Motor neuron (in vitro differentiated cells): ENCODE results near the gene GALR3. TPM values are rescaled to one million over a fixed set of nuclear protein-coding genes. Genes with fewer than 3 reads are reported as not detected.

Source experiments
- ATAC-seq, 8 experiments: fragments of 200-7000 bp; cut with Tn5 transposase; replicated peaks in 6 of 8; 2 replicates each; pipeline ENCODE4 v1.8.0; 2021; ENCODE audit warnings: mild to moderate bottlenecking in 8 of 8, moderate library complexity in 8 of 8
- H3K27ac ChIP-seq, 2 donors: fragments of 250-450 bp; sonication (Bioruptor Pico); 2 replicates each; pipeline ENCODE4 v1.9.0; 2021; ENCODE audit warnings: antibody characterized with exemption in 2 of 2, mild to moderate bottlenecking in 2 of 2, moderate library complexity in 1 of 2
- H3K4me1 ChIP-seq, 2 donors: fragments of 250-450 bp; sonication (Bioruptor Pico); replicated peaks in 1 of 2; 2 replicates each; pipeline ENCODE4 v1.6.1; 2021; ENCODE audit warnings: antibody characterized with exemption in 2 of 2, mild to moderate bottlenecking in 2 of 2, moderate library complexity in 1 of 2
- H3K4me3 ChIP-seq, 5 donors: fragments of 250-450 bp; sonication (Bioruptor Pico); 2 replicates each; pipeline ENCODE4 v1.9.0; 2021; ENCODE audit warnings: antibody characterized with exemption in 5 of 5, mild to moderate bottlenecking in 5 of 5, moderate library complexity in 4 of 5
- WGBS, 10 experiments: fragments of 450-650 bp; shearing (Covaris generic); methylation state at CpG; one replicate each; pipeline ENCODE4 v1.0.0; 2022; 5-methylcytosine and 5-hydroxymethylcytosine counted together
- in situ Hi-C, 9 experiments: fragments of 400-800 bp; cut with MboI; loops; one replicate each; pipeline ENCODE4 v1.15.0; 2021; ENCODE audit warnings: low sequenced_read_pairs in 9 of 9, low pct_unique_long_range_greater_than_20kb in 2 of 9; ENCODE audit not compliant: unreplicated experiment in 9 of 9
- total RNA-seq, 8 experiments: library from RNA; unstranded; fragments of 300-600 nt; gene quantifications; 2 replicates each; pipeline versions ENCODE4 v1.2.3 to v1.2.4, GENCODE V29; 2022

Gene GALR3
- total RNA-seq, 8 experiments from 2014 or later, result not detected

- in situ Hi-C loops, result no loop called here
- Histone ChIP-seq H3K27ac (no peak overlapping the region), H3K4me3 (no peak overlapping the region), H3K4me1 (peaks cover 6 to 8% of the 10 kb centered on the region in 2 donors)
- ATAC-seq, result peak in 5 of 8 experiments; percentile 20 to 43 (median 39)
- WGBS, 10 experiments, result 81 to 100% (median 88%) methylated on average over 1 to 7 of the region's 7 CpGs; no CpG with 5 or more reads in 1 of the 10 experiments
These were observed 39.6 kb downstream of the GALR3 start for GRCh38 chr22:37862570-37863325.

DNA sequence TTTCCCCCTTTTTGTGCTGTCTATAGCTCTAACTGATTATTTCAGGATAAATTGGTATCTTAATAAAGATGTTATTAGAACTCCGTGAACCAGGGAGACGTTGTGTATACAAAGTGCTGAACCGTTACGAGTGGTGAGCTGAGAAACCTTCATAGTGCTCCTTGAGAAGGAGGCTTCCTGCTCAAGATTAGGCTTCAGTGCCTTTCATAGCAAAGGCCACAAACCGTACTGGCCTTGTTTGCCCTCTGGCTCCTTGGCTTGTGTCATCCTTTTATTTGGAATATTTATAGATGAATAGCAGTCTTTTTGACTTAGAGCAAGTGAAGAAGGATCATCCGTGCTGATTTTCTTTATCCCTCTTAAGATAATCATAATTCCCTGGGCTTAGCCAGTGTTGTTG, 42.3 kb downstream of the GALR3 start:
- no peak overlapping the region for H3K27ac ChIP-seq
- no peak overlapping the region for H3K4me3 ChIP-seq
- 74 to 100% (median 91%) methylated on average over 2 to 6 of the region's 6 CpGs; no CpG with 5 or more reads in 2 of the 10 experiments for WGBS, 10 experiments
- ATAC-seq, result no peak
- peaks cover 6 to 8% of the 10 kb centered on the region in 2 donors for H3K4me1 ChIP-seq
- in situ Hi-C loops, result no loop called here

DNA sequence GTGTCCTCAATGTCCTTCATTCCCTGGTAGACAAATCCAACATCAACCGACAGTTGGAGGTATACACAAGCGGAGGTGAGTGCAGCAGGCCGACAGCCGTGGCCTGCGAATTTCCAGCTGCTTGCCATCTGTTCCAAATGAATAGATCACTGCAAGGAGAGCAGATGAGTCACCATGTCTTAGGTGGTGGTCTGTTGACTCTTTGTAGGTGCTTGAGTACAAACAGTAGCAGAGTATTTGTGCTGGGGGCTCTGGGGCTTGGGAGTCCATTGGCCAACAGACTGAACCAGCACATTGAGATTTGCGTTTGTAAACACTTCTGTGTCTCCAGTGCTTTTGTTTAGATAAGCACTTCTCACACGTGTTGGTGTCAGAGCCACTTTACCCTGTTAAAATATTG, 47.1 kb downstream of the GALR3 start:
- 40 to 92% (median 80%) methylated on average over 2 to 7 of the region's 7 CpGs; no CpG with 5 or more reads in 3 of the 10 experiments for WGBS, 10 experiments
- ATAC-seq, result no peak
- no peak overlapping the region for H3K4me3 ChIP-seq
- H3K4me1 ChIP-seq, result no peaks in the 10 kb centered on the region
- in situ Hi-C loops, result no loop called here
- H3K27ac ChIP-seq, result no peak overlapping the region

Other genes starting within 250 kb of the GALR3 start
- under 1 TPM in 2 of 8 experiments, not detected in 6; 0.57 to 0.97 TPM for gene LGALS2, start 243.3 kb upstream of the GALR3 start, total RNA-seq
- 10 to 100 TPM; 25.1 to 76.1 (median 34.1) TPM for gene GGA1, start 214.5 kb upstream of the GALR3 start, total RNA-seq
- gene SH3BP1, start 183.7 kb upstream of the GALR3 start, total RNA-seq, result 10 to 100 TPM in 1 of 8 experiments, 1 to 10 TPM in 6, under 1 TPM in 1; 0.87 to 17.3 (median 3.3) TPM
- gene PDXP, start 164.7 kb upstream of the GALR3 start, total RNA-seq, result 10 to 100 TPM; 11.3 to 62.8 (median 50.0) TPM
- 1,000 to 10,000 TPM in 1 of 8 experiments, 100 to 1,000 TPM in 4, 10 to 100 TPM in 3; 23.1 to 1,188 (median 160) TPM for gene LGALS1, start 147.7 kb upstream of the GALR3 start, total RNA-seq
- 10 to 100 TPM; 16.4 to 41.8 (median 26.6) TPM for gene NOL12, start 137.0 kb upstream of the GALR3 start, total RNA-seq
- 10 to 100 TPM; 13.8 to 56.2 (median 25.3) TPM for gene TRIOBP, start 126.3 kb upstream of the GALR3 start, total RNA-seq
- gene GCAT, start 15.4 kb upstream of the GALR3 start, total RNA-seq, result 10 to 100 TPM; 10.6 to 41.6 (median 14.6) TPM
- gene ANKRD54, start 21.0 kb downstream of the GALR3 start, total RNA-seq, result 10 to 100 TPM; 12.3 to 56.7 (median 30.9) TPM
- 1,000 to 10,000 TPM in 2 of 8 experiments, 100 to 1,000 TPM in 6; 381 to 1,095 (median 566) TPM for gene EIF3L, start 26.0 kb downstream of the GALR3 start, total RNA-seq
- gene MICALL1, start 82.9 kb downstream of the GALR3 start, total RNA-seq, result 10 to 100 TPM; 14.5 to 42.2 (median 19.7) TPM
- 1 to 10 TPM in 5 of 8 experiments, under 1 TPM in 3; 0.63 to 4.3 (median 2.1) TPM for gene C22orf23, start 130.2 kb downstream of the GALR3 start, total RNA-seq
- gene POLR2F, start 130.3 kb downstream of the GALR3 start, total RNA-seq, result 100 to 1,000 TPM in 4 of 8 experiments, 10 to 100 TPM in 4; 69.1 to 147 (median 106) TPM
- 1 to 10 TPM in 1 of 8 experiments, under 1 TPM in 7; 0.20 to 1.3 (median 0.42) TPM for gene SOX10, start 161.2 kb downstream of the GALR3 start, total RNA-seq
- gene PICK1, start 234.0 kb downstream of the GALR3 start, total RNA-seq, result 10 to 100 TPM; 15.2 to 36.7 (median 24.7) TPM